ENCODE results near the gene TTC12.

DNA sequence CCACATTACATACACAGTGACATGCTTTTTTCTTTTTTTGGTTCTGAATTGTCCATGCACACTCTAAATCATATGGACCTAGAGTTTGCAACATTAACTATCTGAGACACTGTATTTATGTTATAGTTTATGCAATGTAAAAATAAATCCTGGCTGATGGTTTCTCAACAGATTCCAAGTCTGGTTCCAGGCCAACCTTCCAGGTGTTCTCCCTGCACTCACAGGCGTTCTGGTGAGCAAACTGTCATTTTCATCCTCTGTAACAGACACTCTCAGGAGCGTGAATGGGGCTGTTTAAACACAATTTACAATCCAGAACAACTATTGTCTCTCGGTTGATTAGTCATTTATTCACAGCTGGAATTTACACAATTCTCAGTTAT is 36.7 kb downstream of the TTC12 start:
- no peak for TF ChIP-seq POLR2A (IDR thresholded peaks at IDR 0.05; ENCODE audit: low read depth, low read length)
- no peak for TF ChIP-seq POLR2AphosphoS5 (IDR thresholded peaks at IDR 0.05; ENCODE audit: low read depth, low read length)

All from GM12891 (cell line).